Measurements from ENCODE around the gene TTC23.

Gene TTC23

DNA sequence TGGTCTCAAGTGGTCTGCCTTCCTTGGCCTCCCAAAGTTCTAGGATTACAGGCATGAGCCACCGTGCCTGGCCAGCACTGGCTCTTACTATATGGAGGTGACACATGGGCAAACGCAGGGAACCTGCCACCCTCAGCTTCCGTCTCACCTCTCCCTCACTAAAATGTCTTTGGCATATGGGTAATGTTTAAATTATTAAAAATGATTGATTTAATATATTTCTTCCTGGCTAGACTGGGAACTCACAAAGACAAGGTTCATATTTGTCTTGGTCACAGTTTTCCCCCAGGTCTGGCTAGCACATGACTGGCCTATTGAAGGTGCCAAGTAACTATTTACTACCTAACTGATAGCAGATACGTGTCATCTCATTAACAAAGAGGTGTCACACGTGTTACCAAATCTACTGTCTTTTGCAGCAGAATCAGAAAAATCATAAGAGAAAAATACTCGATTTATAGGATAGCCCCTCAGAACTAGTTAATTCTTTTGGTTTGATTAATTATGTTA is 96.3 kb downstream of the TTC23 start:
- in situ Hi-C loops (cut with MboI; ENCODE audit: low sequenced_read_pairs, unreplicated experiment) = no loop called here
- DNase-seq (ENCODE audit: low spot score) = no peak
- TF ChIP-seq, protein P1, sequence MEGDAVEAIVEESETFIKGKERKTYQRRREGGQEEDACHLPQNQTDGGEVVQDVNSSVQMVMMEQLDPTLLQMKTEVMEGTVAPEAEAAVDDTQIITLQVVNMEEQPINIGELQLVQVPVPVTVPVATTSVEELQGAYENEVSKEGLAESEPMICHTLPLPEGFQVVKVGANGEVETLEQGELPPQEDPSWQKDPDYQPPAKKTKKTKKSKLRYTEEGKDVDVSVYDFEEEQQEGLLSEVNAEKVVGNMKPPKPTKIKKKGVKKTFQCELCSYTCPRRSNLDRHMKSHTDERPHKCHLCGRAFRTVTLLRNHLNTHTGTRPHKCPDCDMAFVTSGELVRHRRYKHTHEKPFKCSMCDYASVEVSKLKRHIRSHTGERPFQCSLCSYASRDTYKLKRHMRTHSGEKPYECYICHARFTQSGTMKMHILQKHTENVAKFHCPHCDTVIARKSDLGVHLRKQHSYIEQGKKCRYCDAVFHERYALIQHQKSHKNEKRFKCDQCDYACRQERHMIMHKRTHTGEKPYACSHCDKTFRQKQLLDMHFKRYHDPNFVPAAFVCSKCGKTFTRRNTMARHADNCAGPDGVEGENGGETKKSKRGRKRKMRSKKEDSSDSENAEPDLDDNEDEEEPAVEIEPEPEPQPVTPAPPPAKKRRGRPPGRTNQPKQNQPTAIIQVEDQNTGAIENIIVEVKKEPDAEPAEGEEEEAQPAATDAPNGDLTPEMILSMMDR (IDR thresholded peaks at IDR 0.05; ENCODE audit: borderline replicate concordance, control extremely low read depth, extremely low read depth, insufficient read depth, missing control alignments) = no peak

- no peak for DNase-seq (ENCODE audit: low spot score)
- in situ Hi-C loops (cut with MboI; ENCODE audit: low sequenced_read_pairs, unreplicated experiment) = no loop called here
- TF ChIP-seq, protein P1 (IDR thresholded peaks at IDR 0.05; ENCODE audit: borderline replicate concordance, control extremely low read depth, extremely low read depth, insufficient read depth, missing control alignments) = no peak
Measured at GRCh38 chr15:99151156-99151555, 98.2 kb downstream of the TTC23 start.

DNA sequence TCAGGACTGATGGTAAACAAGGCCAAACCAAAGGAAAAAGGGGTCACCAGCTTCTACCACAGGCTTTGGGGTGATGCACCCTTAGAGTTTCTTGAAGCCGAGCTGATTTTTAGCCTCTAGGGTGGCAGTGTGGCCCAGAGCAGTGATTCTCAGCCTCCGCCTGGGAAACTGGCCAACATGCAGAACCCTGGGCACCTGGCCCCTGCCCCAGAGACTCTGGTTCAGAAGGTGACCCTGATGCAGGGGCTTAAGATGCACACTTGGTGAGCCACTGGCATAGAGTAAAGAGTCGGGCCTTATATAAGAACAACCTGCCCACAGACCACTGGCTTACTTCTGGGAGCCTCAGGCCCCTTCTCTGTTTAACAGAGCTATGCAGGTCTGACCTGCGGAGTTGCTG is 100.0 kb downstream of the TTC23 start:
- in situ Hi-C loops (cut with MboI; ENCODE audit: low sequenced_read_pairs, unreplicated experiment) = no loop called here
- DNase-seq (ENCODE audit: low spot score) = no peak
- TF ChIP-seq, protein P1 (IDR thresholded peaks at IDR 0.05; ENCODE audit: borderline replicate concordance, control extremely low read depth, extremely low read depth, insufficient read depth, missing control alignments) = no peak

- in situ Hi-C loops (cut with MboI; ENCODE audit: low sequenced_read_pairs, unreplicated experiment) = no loop called here
- no peak for DNase-seq (ENCODE audit: low spot score)
- TF ChIP-seq, protein P1 (IDR thresholded peaks at IDR 0.05; ENCODE audit: borderline replicate concordance, control extremely low read depth, extremely low read depth, insufficient read depth, missing control alignments) = no peak
Measured at GRCh38 chr15:99148851-99149276, 100.5 kb downstream of the TTC23 start.

DNA sequence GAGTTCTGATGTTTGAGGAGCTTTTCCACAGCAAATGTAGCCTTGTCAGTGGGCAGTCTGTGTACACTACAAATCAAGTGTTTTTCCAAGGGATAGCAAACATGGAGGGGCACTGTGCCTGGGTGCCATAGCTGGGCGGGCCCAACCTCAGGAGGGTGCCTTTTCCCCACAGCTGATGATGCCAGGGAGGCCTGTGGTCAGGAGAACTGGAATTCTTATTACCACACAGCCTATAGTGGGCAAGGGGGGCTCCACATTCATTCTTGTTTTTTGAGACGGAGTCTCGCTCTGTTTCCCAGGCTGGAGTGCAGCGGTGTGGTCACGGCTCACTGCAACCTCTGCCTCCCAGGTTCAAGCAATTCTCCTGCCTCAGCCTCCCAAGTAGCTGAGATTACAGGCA is 102.7 kb downstream of the TTC23 start:
- in situ Hi-C loops (cut with MboI; ENCODE audit: low sequenced_read_pairs, unreplicated experiment) = no loop called here
- TF ChIP-seq, protein P1 (IDR thresholded peaks at IDR 0.05; ENCODE audit: borderline replicate concordance, control extremely low read depth, extremely low read depth, insufficient read depth, missing control alignments) = no peak
- DNase-seq (ENCODE audit: low spot score) = no peak

DNA sequence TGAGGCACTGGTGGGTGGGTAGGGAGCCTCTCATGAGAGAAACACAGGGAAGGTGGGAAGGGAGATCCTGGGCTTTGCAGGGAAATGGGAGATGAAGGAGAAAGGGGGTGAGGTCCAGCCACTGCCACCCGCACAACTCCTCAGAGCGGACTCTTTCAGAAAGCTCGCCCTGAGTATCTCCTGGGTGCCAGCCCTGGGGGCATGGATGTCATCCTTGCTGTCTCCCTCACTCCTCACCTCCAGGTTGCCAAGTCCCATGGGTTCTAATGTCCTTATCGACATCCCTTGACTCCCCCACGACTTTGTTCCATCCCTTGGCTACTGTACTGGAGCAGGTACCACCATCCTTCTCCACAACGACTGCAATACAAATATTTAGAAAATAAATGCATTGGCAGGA is 103.6 kb downstream of the TTC23 start:
- in situ Hi-C loops (cut with MboI; ENCODE audit: low sequenced_read_pairs, unreplicated experiment) = no loop called here
- no peak for DNase-seq (ENCODE audit: low spot score)
- TF ChIP-seq, protein P1 (IDR thresholded peaks at IDR 0.05; ENCODE audit: borderline replicate concordance, control extremely low read depth, extremely low read depth, insufficient read depth, missing control alignments) = no peak

DNA sequence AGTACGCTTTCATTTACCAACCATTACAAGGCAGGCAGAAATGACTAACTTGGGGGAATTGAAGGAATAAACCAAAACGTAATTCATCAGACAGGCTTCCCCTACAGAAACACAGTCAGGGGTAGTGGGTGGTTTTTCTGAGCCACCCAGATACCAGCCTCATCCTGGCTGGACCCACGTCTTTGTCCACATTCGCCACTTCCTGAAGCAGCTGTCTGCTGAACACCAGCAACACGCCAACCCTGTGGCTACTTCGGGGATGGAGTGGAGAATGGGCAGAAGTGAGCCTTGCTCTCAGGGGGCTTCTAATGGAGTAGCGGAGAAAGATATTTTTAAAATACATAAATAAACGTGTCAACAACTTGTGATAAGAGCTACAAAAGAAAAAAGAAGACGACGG is 104.4 kb downstream of the TTC23 start:
- TF ChIP-seq, protein P1 (IDR thresholded peaks at IDR 0.05; ENCODE audit: borderline replicate concordance, control extremely low read depth, extremely low read depth, insufficient read depth, missing control alignments) = no peak
- DNase-seq (ENCODE audit: low spot score) = no peak
- in situ Hi-C loops (cut with MboI; ENCODE audit: low sequenced_read_pairs, unreplicated experiment) = no loop called here
